Testis (tissue), 5 donors: Measurements from ENCODE around the gene SAMHD1. TPM values are rescaled to one million over a fixed set of nuclear protein-coding genes. Genes with fewer than 3 reads are reported as not detected.
"Not testable (repeated sequence)": the region's sequence is repeated elsewhere in the genome, so short reads cannot be mapped to it uniquely, and the experiment has no call there.

Experiments
- DNase-seq: peaks from one replicate; pipeline ENCODE4 v3.0.0-alpha.2; 2019
- H3K27ac ChIP-seq, 2 donors: fragments of 200-600 bp; sonication (generic); one replicate each; pipeline ENCODE4 v1.5.1; 2019
- H3K27me3 ChIP-seq: fragments of 200-600 bp; sonication (generic); one replicate; pipeline ENCODE4 v1.5.1; 2019
- H3K36me3 ChIP-seq: fragments of 200-600 bp; sonication (generic); one replicate; pipeline ENCODE4 v1.5.1; 2017; ENCODE audit warnings: low read depth; ENCODE audit errors: missing control alignments
- H3K4me1 ChIP-seq: fragments of 200-600 bp; sonication (generic); one replicate; pipeline ENCODE4 v1.5.1; 2019
- H3K4me3 ChIP-seq, 2 donors: fragments of 200-600 bp; sonication (generic); one replicate each; pipeline ENCODE4 v1.5.1; 2017 to 2019
- H3K9me3 ChIP-seq: fragments of 200-600 bp; sonication (generic); one replicate; pipeline ENCODE4 v1.5.1; 2017
- CTCF ChIP-seq, 3 experiments: fragments of 450-650 bp in 2 of 3; fragments of 200-600 bp in 1 of 3; sonication (generic) in 1 of 3; IDR thresholded peaks; one replicate each; pipeline ENCODE4 v1.5.1; 2016 to 2019; ENCODE audit warnings: antibody characterized with exemption in 3 of 3, mild to moderate bottlenecking in 2 of 3, moderate library complexity in 1 of 3
- POLR2A ChIP-seq: fragments of 450-650 bp; IDR thresholded peaks from one replicate; pipeline ENCODE4 v1.6.1; 2017; ENCODE audit warnings: antibody characterized with exemption, mild to moderate bottlenecking, moderate library complexity
- WGBS, 2 donors: methylation state at CpG; one replicate each; pipeline ENCODE4 v1.1.5; 2018; 5-methylcytosine and 5-hydroxymethylcytosine counted together
- intact Hi-C: fragments of 100-400 bp; cut with DNase I; formaldehyde crosslinking; loops from one replicate; pipeline ENCODE4 v1.15.1; 2023; ENCODE audit warnings: low total_unique reads
- long read RNA-seq, 2 donors: transcript quantifications; one replicate each; lab custom pipeline, GENCODE V29; 2026
- polyA plus RNA-seq: library from polyadenylated mRNA; stranded (reverse); fragments of 350-450 nt; fragmentation: Illumina TruSeq; extraction: RNeasy Lipid Tissue Mini Kit (QIAGEN cat#74804); gene quantifications from one replicate; pipeline ENCODE4 v1.2.3, GENCODE V29; 2014; ENCODE audit warnings: low read depth, low replicate concordance; ENCODE audit not compliant: insufficient read depth
- total RNA-seq, 2 donors: library from RNA; depleted of rRNA; stranded (reverse); fragments of >200 nt; gene quantifications; one replicate each; pipeline ENCODE4 v1.2.3, GENCODE V29; 2016

The SAMHD1 gene
- total RNA-seq (10 to 100 TPM; 61.9 to 79.0 TPM), polyA plus RNA-seq (38.7 TPM)
- long read RNA-seq, donor 1, full-length matches to known transcripts: 9 of 9 reads
- long read RNA-seq, donor 1, partial matches to known transcripts: 0 of 9 reads
- long read RNA-seq, donor 1, other reads (novel, unspliced or antisense): 0 of 9 reads
- long read RNA-seq, donor 2, full-length matches to known transcripts: 4 of 4 reads
- long read RNA-seq, donor 2, partial matches to known transcripts: 0 of 4 reads
- long read RNA-seq, donor 2, other reads (novel, unspliced or antisense): 0 of 4 reads

GRCh38 chr20:36951198-36951978 is at the start of gene SAMHD1:
TSS of gene SAMHD1 (minus strand) at chr20:36951708. CDS start at chr20:36951643, 65 bp downstream.
- Histone ChIP-seq H3K9me3 (no peaks in the 10 kb centered on the region), H3K27me3 (no peaks in the 10 kb centered on the region), H3K4me1 (peaks cover 10% of the 10 kb centered on the region), H3K36me3 (no peaks in the 10 kb centered on the region), H3K4me3 (peak within 1 kb of the TSS; percentile 98 to 99), H3K27ac (peak within 1 kb of the TSS; percentile 96 to 98)
- intact Hi-C loops: no loop called here
- TF ChIP-seq POLR2A: peak; percentile 75
- peak in 1 of 3 experiments; percentile 23 for TF ChIP-seq CTCF (IDR thresholded peaks at IDR 0.05)
- peak; percentile 97 for DNase-seq
- WGBS, 2 donors: 0 to 1% methylated on average over 39 to 64 of the region's 66 CpGs

- DNase-seq, H3K36me3 ChIP-seq, H3K27ac ChIP-seq, H3K27me3 ChIP-seq, H3K4me3 ChIP-seq, H3K4me1 ChIP-seq, intact Hi-C loops, H3K9me3 ChIP-seq: not testable (repeated sequence)
- no CpG with 5 or more reads among the region's 26 CpGs for WGBS, 2 donors
Measured at GRCh38 chr20:37000171-37000570, 48.7 kb upstream of the SAMHD1 start.

- Histone ChIP-seq H3K4me1 (no peaks in the 10 kb centered on the region), H3K27me3 (no peaks in the 10 kb centered on the region), H3K36me3 (no peaks in the 10 kb centered on the region), H3K27ac (no peak overlapping the region), H3K4me3 (no peak overlapping the region), H3K9me3 (no peaks in the 10 kb centered on the region)
- TF ChIP-seq POLR2A (no peak), CTCF (IDR thresholded peaks at IDR 0.05) (no peak)
- WGBS, 2 donors: 72 to 73% methylated on average over 7 of the region's 7 CpGs
- DNase-seq: no peak
- intact Hi-C loops: no loop called here
Measured at GRCh38 chr20:36998652-36999051, 47.1 kb upstream of the SAMHD1 start.

- no peak for TF ChIP-seq POLR2A
- no peak for TF ChIP-seq CTCF (IDR thresholded peaks at IDR 0.05)
- Histone ChIP-seq H3K27ac (no peak overlapping the region), H3K36me3 (no peaks in the 10 kb centered on the region), H3K9me3 (no peaks in the 10 kb centered on the region), H3K4me1 (no peaks in the 10 kb centered on the region), H3K27me3 (no peaks in the 10 kb centered on the region), H3K4me3 (no peak overlapping the region)
- DNase-seq: no peak
- WGBS, 2 donors: 73 to 79% methylated on average over 1 of the region's 1 CpG
- intact Hi-C loops: no loop called here
Measured at GRCh38 chr20:36997121-36997520, 45.6 kb upstream of the SAMHD1 start.

- 91 to 98% methylated on average over 4 of the region's 4 CpGs for WGBS, 2 donors
- H3K27me3 ChIP-seq, H3K9me3 ChIP-seq, H3K27ac ChIP-seq, H3K36me3 ChIP-seq, DNase-seq, H3K4me3 ChIP-seq, intact Hi-C loops, H3K4me1 ChIP-seq: not testable (repeated sequence)
Measured at GRCh38 chr20:36994221-36994620, 42.7 kb upstream of the SAMHD1 start.
